Activated CD4-positive, alpha-beta T cell treated with anti-CD3 and anti-CD28 coated beads for 24 hours (primary cell): ENCODE data around the gene CLIP2.
"Not testable (repeated sequence)": the region's sequence is repeated elsewhere in the genome, so short reads cannot be mapped to it uniquely, and the experiment has no call there.

Experiments
- DNase-seq, 2 donors: peaks; one replicate each; pipeline ENCODE4 v3.0.0-alpha.2; 2020; ENCODE audit warnings: low read depth in 2 of 2

Gene CLIP2

GRCh38 chr7:74332373-74333176 lies 43.4 kb downstream of the CLIP2 start:
- DNase-seq: no peak

GRCh38 chr7:74334030-74334429 lies 44.8 kb downstream of the CLIP2 start:
- no peak for DNase-seq

GRCh38 chr7:74337926-74338325 lies 48.7 kb downstream of the CLIP2 start:
- no peak for DNase-seq

- DNase-seq: no peak
These were observed 49.3 kb downstream of the CLIP2 start for GRCh38 chr7:74338366-74339108.

GRCh38 chr7:74339648-74340047 lies 50.4 kb downstream of the CLIP2 start:
- not testable (repeated sequence) for DNase-seq

GRCh38 chr7:74343281-74344131 lies 54.3 kb downstream of the CLIP2 start:
- no peak for DNase-seq

GRCh38 chr7:74344132-74344496 lies 54.9 kb downstream of the CLIP2 start:
- no peak for DNase-seq

GRCh38 chr7:74344786-74345185 lies 55.6 kb downstream of the CLIP2 start:
- DNase-seq: no peak

- DNase-seq: no peak
These were observed 56.8 kb downstream of the CLIP2 start for GRCh38 chr7:74345970-74346369.

- DNase-seq: no peak
These were observed 60.4 kb downstream of the CLIP2 start for GRCh38 chr7:74349621-74350020.

- DNase-seq: no peak
These were observed 61.5 kb downstream of the CLIP2 start for GRCh38 chr7:74350751-74351150.

- DNase-seq: no peak
These were observed 62.6 kb downstream of the CLIP2 start for GRCh38 chr7:74351836-74352235.

GRCh38 chr7:74352551-74353138 lies 63.4 kb downstream of the CLIP2 start:
- not testable (repeated sequence) for DNase-seq

GRCh38 chr7:74354009-74354408 lies 64.8 kb downstream of the CLIP2 start:
- DNase-seq: no peak

- DNase-seq: no peak
These were observed 65.9 kb downstream of the CLIP2 start for GRCh38 chr7:74355091-74355490.

- DNase-seq: no peak
These were observed 67.5 kb downstream of the CLIP2 start for GRCh38 chr7:74356589-74357315.

GRCh38 chr7:74360008-74360407 lies 70.8 kb downstream of the CLIP2 start:
- no peak for DNase-seq

GRCh38 chr7:74362266-74362665 lies 73.1 kb downstream of the CLIP2 start:
- DNase-seq: no peak

- no peak for DNase-seq
These were observed 74.9 kb downstream of the CLIP2 start for GRCh38 chr7:74364061-74364460.

GRCh38 chr7:74365322-74366022 lies 76.3 kb downstream of the CLIP2 start:
- no peak for DNase-seq
